DND-41 (cell line): Measurements from ENCODE around the gene ZNF474.

ENCODE experiments used
- ATAC-seq: fragments of 200-7000 bp; cut with Tn5 transposase; 3 replicates; pipeline ENCODE4 v1.9.1; 2021; ENCODE audit warnings: low read depth; ENCODE audit not compliant: insufficient read depth
- DNase-seq: peaks from one replicate; pipeline ENCODE4 v3.0.0-alpha.2; 2020
- H2AFZ ChIP-seq: 2 replicates; pipeline ENCODE4 v1.6.0; 2012; ENCODE audit warnings: low read depth, low read length
- H3K27ac ChIP-seq: 2 replicates; pipeline ENCODE4 v1.5.1; 2012; ENCODE audit warnings: low read length, inconsistent platforms
- H3K27me3 ChIP-seq: fragments of 200-600 bp; sonication (generic); 2 replicates; pipeline ENCODE4 v1.6.0; 2012; ENCODE audit warnings: low read length, mild to moderate bottlenecking, inconsistent platforms; ENCODE audit not compliant: insufficient read depth, poor library complexity
- H3K36me3 ChIP-seq: 2 replicates; pipeline ENCODE4 v1.5.1; 2012; ENCODE audit warnings: low read length, inconsistent platforms; ENCODE audit not compliant: insufficient read depth
- H3K4me1 ChIP-seq: 2 replicates; pipeline ENCODE4 v1.5.1; 2012; ENCODE audit warnings: mild to moderate bottlenecking, low read length; ENCODE audit not compliant: insufficient read depth
- H3K4me2 ChIP-seq: 2 replicates; pipeline ENCODE4 v1.6.0; 2012; ENCODE audit warnings: mild to moderate bottlenecking, moderate library complexity, low read length, inconsistent platforms; ENCODE audit not compliant: insufficient read depth
- H3K4me3 ChIP-seq, 2 experiments: fragments of 200-600 bp in 1 of 2; shearing (Covaris generic) in 1 of 2; 2 replicates each; pipeline ENCODE4 v1.5.1; 2012 to 2016; ENCODE audit warnings: inconsistent platforms in 2 of 2, low read length in 2 of 2, mild to moderate bottlenecking in 2 of 2, low read depth in 1 of 2, moderate library complexity in 1 of 2
- H3K79me2 ChIP-seq: 2 replicates; pipeline ENCODE4 v1.6.0; 2012; ENCODE audit warnings: low read length, inconsistent platforms; ENCODE audit not compliant: insufficient read depth
- H3K9ac ChIP-seq: 2 replicates; pipeline ENCODE4 v1.6.0; 2012; ENCODE audit warnings: low read depth, mild to moderate bottlenecking, inconsistent platforms, low read length, moderate library complexity
- H3K9me3 ChIP-seq: 2 replicates; pipeline ENCODE4 v1.5.1; 2012; ENCODE audit warnings: low read length, moderate library complexity, mild to moderate bottlenecking, inconsistent platforms; ENCODE audit not compliant: insufficient read depth, severe bottlenecking
- H4K20me1 ChIP-seq: 2 replicates; pipeline ENCODE4 v1.6.0; 2012; ENCODE audit warnings: low read length; ENCODE audit not compliant: insufficient read depth
- CTCF ChIP-seq: IDR thresholded peaks from 2 replicates; pipeline ENCODE4 v1.5.1; 2012; ENCODE audit warnings: borderline replicate concordance, low read length, moderate library complexity, mild to moderate bottlenecking; ENCODE audit not compliant: poor library complexity, severe bottlenecking; ENCODE audit errors: extremely low read depth
- EZH2 ChIP-seq: IDR thresholded peaks from 3 replicates; pipeline ENCODE4 v1.6.1; 2012; ENCODE audit warnings: borderline replicate concordance, low read depth, mild to moderate bottlenecking, moderate library complexity, low read length, inconsistent platforms; ENCODE audit not compliant: severe bottlenecking

The ZNF474 gene

GRCh38 chr5:122126756-122127321 is 2.5 kb upstream of the ZNF474 start:
- no peaks in the 10 kb centered on the region for H3K4me1 ChIP-seq
- DNase-seq (no peak), ATAC-seq (no peak)
- H2AFZ ChIP-seq, result no peak overlapping the region
- H3K9ac ChIP-seq, result no peak overlapping the region
- no peaks in the 10 kb centered on the region for H3K79me2 ChIP-seq
- H3K9me3 ChIP-seq, result no peaks in the 10 kb centered on the region
- no peak overlapping the region for H3K4me3 ChIP-seq
- no peaks in the 10 kb centered on the region for H3K27me3 ChIP-seq
- H4K20me1 ChIP-seq, result no peaks in the 10 kb centered on the region
- no peaks in the 10 kb centered on the region for H3K36me3 ChIP-seq
- H3K4me2 ChIP-seq, result no peak overlapping the region
- TF ChIP-seq EZH2 (no peak), CTCF (no peak)
- no peak overlapping the region for H3K27ac ChIP-seq

DNA sequence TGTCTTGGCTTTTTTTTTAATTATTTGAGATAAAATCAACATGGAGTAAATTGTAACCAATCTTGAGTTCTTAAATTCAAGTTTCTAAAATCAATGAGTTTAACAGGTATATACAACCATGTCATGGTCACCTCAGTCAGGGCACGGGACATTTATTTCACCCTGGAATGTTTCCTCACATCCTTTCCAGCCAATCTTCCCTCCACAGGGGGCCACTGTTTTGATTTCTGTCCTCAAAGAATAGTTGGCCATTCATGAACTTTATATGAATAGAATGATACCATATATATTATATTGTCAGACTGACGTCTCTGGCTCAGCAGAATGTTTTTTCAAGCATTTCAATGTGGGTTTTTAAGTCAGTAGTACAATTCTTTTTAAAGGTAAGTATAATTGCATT is 806 bp downstream of the ZNF474 start:
- no peak for TF ChIP-seq EZH2
- TF ChIP-seq CTCF, result no peak
- Histone ChIP-seq H3K79me2 (no peaks in the 10 kb centered on the region), H3K4me3 (no peak overlapping the region), H2AFZ (no peak overlapping the region), H4K20me1 (no peaks in the 10 kb centered on the region), H3K27ac (no peak overlapping the region), H3K4me2 (no peak overlapping the region), H3K9ac (no peak overlapping the region), H3K27me3 (no peaks in the 10 kb centered on the region), H3K36me3 (no peaks in the 10 kb centered on the region), H3K4me1 (no peaks in the 10 kb centered on the region), H3K9me3 (no peaks in the 10 kb centered on the region)
- ATAC-seq (no peak), DNase-seq (no peak)

DNA sequence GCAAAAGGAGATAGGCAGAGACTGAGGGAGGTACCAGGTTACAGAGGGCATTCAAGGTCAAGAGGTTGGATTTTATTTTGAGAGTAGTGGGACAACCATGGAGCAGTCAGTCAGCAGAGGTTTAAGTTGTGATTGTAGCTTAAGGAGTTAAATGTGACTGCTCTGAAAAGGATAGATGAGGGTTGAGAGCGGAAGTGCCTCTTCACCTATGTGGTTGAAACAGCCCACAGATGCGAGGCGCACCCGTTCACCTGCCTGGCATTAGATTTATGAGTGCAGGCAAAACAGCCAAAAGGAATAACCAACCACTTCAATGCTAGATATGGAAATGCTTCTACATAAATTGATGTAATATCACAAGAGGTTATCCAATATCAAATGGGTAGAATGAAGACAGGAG is 8.4 kb downstream of the ZNF474 start:
- Histone ChIP-seq H3K4me3 (no peak overlapping the region), H3K4me1 (no peaks in the 10 kb centered on the region), H3K9me3 (no peaks in the 10 kb centered on the region), H3K36me3 (no peaks in the 10 kb centered on the region), H4K20me1 (no peaks in the 10 kb centered on the region), H3K27ac (no peak overlapping the region), H3K9ac (no peak overlapping the region), H3K79me2 (no peaks in the 10 kb centered on the region), H3K4me2 (no peak overlapping the region), H3K27me3 (no peaks in the 10 kb centered on the region), H2AFZ (no peak overlapping the region)
- DNase-seq (peak; percentile 28), ATAC-seq (peak; percentile 67)
- no peak for TF ChIP-seq EZH2
- TF ChIP-seq CTCF, result no peak

DNA sequence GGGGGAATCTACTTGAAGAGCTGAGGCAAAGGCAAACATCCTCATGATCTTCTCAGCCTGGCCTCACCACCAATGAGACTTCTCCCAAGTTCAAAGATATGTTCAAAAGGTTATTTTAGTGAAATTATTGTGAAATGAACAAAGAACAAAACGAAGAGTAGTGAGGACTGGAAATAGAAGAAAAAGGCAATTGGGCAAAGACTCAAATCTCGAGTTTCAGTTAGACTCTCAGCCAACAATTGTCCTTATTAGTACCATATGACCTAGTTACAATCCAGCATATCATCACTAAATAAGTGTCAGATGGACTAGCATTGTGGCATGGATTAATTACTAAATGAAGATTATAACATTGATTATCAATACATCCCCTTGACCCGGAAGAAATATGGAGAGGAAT is 9.0 kb downstream of the ZNF474 start:
- H3K4me1 ChIP-seq, result no peaks in the 10 kb centered on the region
- no peaks in the 10 kb centered on the region for H3K79me2 ChIP-seq
- no peak overlapping the region for H3K27ac ChIP-seq
- H4K20me1 ChIP-seq, result no peaks in the 10 kb centered on the region
- no peak overlapping the region for H3K9ac ChIP-seq
- ATAC-seq (no peak), DNase-seq (no peak)
- TF ChIP-seq CTCF (no peak), EZH2 (no peak)
- no peaks in the 10 kb centered on the region for H3K27me3 ChIP-seq
- no peaks in the 10 kb centered on the region for H3K36me3 ChIP-seq
- no peaks in the 10 kb centered on the region for H3K9me3 ChIP-seq
- no peak overlapping the region for H3K4me2 ChIP-seq
- no peak overlapping the region for H3K4me3 ChIP-seq
- H2AFZ ChIP-seq, result no peak overlapping the region
